Measurements from ENCODE around the gene INVS. TPM values are rescaled to one million over a fixed set of nuclear protein-coding genes. Genes with fewer than 3 reads are reported as not detected.

The INVS gene
- total RNA-seq, 2 experiments from 2014 or later: 18.0 to 20.4 TPM

DNA sequence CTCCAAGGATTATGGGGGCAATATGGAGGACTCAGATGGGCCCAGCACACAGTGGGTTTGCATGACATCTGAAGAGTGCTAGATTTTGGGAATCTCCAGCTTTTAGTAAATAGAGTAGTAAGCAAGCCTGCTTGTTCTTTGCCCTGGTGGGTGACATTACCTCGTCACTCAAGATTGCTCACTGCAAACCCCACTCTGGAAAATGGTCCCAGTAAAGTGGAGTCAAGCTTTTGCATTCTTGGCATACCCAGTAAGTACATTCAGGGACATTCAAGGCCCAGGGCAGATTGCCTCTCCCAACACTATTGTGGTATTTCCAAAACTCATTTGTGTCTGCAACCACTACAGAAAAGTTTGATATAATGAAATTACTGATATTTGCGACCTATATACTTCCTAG is 118.5 kb downstream of the INVS start:
- DNase-seq: no peak
- no peaks in the 10 kb centered on the region for H3K27me3 Mint-ChIP-seq
- ATAC-seq: no peak
- TF ChIP-seq, protein P1, sequence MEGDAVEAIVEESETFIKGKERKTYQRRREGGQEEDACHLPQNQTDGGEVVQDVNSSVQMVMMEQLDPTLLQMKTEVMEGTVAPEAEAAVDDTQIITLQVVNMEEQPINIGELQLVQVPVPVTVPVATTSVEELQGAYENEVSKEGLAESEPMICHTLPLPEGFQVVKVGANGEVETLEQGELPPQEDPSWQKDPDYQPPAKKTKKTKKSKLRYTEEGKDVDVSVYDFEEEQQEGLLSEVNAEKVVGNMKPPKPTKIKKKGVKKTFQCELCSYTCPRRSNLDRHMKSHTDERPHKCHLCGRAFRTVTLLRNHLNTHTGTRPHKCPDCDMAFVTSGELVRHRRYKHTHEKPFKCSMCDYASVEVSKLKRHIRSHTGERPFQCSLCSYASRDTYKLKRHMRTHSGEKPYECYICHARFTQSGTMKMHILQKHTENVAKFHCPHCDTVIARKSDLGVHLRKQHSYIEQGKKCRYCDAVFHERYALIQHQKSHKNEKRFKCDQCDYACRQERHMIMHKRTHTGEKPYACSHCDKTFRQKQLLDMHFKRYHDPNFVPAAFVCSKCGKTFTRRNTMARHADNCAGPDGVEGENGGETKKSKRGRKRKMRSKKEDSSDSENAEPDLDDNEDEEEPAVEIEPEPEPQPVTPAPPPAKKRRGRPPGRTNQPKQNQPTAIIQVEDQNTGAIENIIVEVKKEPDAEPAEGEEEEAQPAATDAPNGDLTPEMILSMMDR (IDR thresholded peaks at IDR 0.05): no peak
- no peak overlapping the region for H3K4me3 Mint-ChIP-seq
- no peaks in the 10 kb centered on the region for H3K36me3 Mint-ChIP-seq (ENCODE audit: low read depth)
- H3K27ac Mint-ChIP-seq: no peak overlapping the region
- ChIA-PET POLR2A (no interaction called here), CTCF (interaction anchor here (0.9 to 7.7 kb wide), 4 partner anchors 21 to 986 kb away, joined by 3 to 49 read pairs (median 4); no protein-coding TSS in a partner anchor)
- no peaks in the 10 kb centered on the region for H3K9me3 Mint-ChIP-seq
- intact Hi-C loops (cut with micrococcal nuclease): loop anchor here (10.0 kb wide), 1 partner anchor 123 kb away; the partner anchor contains the start of genes ERP44 and INVS
- peaks cover 3% of the 10 kb centered on the region for H3K4me1 Mint-ChIP-seq (ENCODE audit: low read depth)

DNA sequence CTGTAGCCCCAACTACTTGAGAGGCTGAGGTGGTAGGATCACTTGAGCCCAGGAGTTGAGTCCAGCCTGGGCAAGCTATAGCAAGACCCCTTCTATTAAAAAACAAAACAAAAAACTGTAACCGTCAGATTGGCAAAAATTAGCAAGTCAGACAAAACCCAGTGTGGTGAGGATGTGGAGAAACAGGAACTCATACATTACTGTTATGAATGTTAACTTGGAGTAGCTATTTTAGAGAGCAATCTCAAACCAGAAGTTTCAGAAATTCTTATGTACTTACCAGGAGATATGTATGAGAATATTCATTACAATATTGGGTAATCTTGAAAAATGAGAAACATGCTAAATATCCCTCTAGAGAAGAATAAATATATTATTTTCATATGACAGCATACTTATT is 120.3 kb downstream of the INVS start:
- CTCF ChIA-PET: interaction anchor here (7.7 kb wide), 1 partner anchor 192 kb away, joined by 49 read pairs; no protein-coding TSS in a partner anchor
- no peaks in the 10 kb centered on the region for H3K36me3 Mint-ChIP-seq (ENCODE audit: low read depth)
- intact Hi-C loops (cut with micrococcal nuclease): loop anchor here (10.0 kb wide), 1 partner anchor 125 kb away; the partner anchor contains the start of genes ERP44 and INVS
- DNase-seq (no peak), ATAC-seq (no peak)
- H3K9me3 Mint-ChIP-seq: no peaks in the 10 kb centered on the region
- H3K27ac Mint-ChIP-seq: no peak overlapping the region
- H3K27me3 Mint-ChIP-seq: no peaks in the 10 kb centered on the region
- peaks cover 3% of the 10 kb centered on the region for H3K4me1 Mint-ChIP-seq (ENCODE audit: low read depth)
- POLR2A ChIA-PET: no interaction called here
- H3K4me3 Mint-ChIP-seq: no peak overlapping the region
- TF ChIP-seq, protein P1 (IDR thresholded peaks at IDR 0.05): no peak

DNA sequence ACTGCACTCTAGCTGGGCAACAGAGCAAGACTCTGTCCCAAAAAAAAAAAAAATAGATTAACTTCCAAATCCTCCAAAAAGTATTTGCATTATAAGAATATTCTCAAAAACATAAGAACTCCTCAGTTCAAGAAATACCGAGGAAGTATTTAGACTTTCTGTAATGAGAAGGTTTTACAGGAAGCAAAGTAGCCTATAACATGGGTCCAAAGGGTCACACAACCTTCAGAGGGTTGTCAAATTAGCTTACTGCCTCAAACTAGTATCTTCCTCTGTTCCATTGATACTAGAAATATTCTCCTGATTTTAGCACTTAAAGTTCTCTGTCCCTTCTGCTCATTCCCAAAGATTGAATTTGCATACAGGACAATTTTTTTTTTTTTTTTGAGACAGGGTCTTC is 121.9 kb downstream of the INVS start:
- ATAC-seq (no peak), DNase-seq (no peak)
- intact Hi-C loops (cut with micrococcal nuclease): no loop called here
- Mint-ChIP-seq H3K36me3 (ENCODE audit: low read depth) (peaks cover 1% of the 10 kb centered on the region), H3K4me3 (no peak overlapping the region), H3K4me1 (ENCODE audit: low read depth) (peaks cover 3% of the 10 kb centered on the region), H3K27ac (no peak overlapping the region), H3K27me3 (no peaks in the 10 kb centered on the region), H3K9me3 (no peaks in the 10 kb centered on the region)
- TF ChIP-seq, protein P1 (IDR thresholded peaks at IDR 0.05): no peak
- ChIA-PET POLR2A (no interaction called here), CTCF (interaction anchor here (7.7 kb wide), 1 partner anchor 194 kb away, joined by 49 read pairs; no protein-coding TSS in a partner anchor)

DNA sequence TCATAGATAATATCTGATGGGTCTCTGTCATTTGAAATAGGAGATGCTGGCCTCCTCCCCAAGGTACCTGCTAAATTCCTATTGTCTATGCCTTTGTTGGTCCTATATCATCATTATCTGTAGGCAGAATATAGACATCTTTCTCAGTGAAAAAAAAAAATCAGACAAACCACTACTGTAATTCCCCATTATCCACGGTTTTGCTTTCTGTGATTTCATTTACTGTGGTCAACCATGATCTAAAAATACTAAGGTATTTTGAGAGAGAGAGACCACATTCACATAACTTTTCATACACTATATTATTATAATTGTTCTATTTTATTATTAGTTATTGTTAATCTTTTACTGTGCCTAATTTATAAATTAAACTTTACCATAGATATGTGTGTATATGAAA is 122.5 kb downstream of the INVS start:
- H3K27me3 Mint-ChIP-seq: no peaks in the 10 kb centered on the region
- CTCF ChIA-PET: interaction anchor here (0.7 kb wide), 1 partner anchor 94 kb away, joined by 3 read pairs; no protein-coding TSS in a partner anchor
- peaks cover 3% of the 10 kb centered on the region for H3K4me1 Mint-ChIP-seq (ENCODE audit: low read depth)
- DNase-seq (no peak), ATAC-seq (no peak)
- H3K9me3 Mint-ChIP-seq: no peaks in the 10 kb centered on the region
- peaks cover 4% of the 10 kb centered on the region for H3K36me3 Mint-ChIP-seq (ENCODE audit: low read depth)
- H3K27ac Mint-ChIP-seq: no peak overlapping the region
- POLR2A ChIA-PET: no interaction called here
- no peak overlapping the region for H3K4me3 Mint-ChIP-seq
- TF ChIP-seq, protein P1 (IDR thresholded peaks at IDR 0.05): no peak
- intact Hi-C loops (cut with micrococcal nuclease): no loop called here

DNA sequence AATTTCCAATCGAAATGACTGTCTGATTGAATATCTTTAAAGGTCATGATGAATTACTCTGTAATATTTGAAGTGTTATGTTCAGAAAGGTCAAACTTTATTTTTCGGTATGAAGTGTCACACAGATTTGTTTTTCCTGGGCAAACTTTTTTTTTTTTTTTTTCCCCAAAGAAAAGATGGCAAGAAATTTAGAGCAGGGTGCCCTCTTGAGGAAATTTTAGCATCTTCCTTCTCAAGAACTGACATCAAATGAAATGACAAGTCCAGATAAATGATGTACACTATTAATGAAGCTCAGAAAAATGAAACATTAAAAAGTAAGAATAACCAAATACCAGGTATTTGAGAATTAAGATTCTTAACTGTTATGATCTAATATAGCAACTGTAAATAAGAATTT is 123.6 kb downstream of the INVS start:
- DNase-seq (no peak), ATAC-seq (no peak)
- TF ChIP-seq, protein P1 (IDR thresholded peaks at IDR 0.05): no peak
- no peaks in the 10 kb centered on the region for H3K27me3 Mint-ChIP-seq
- POLR2A ChIA-PET: no interaction called here
- no peak overlapping the region for H3K4me3 Mint-ChIP-seq
- intact Hi-C loops (cut with micrococcal nuclease): no loop called here
- H3K36me3 Mint-ChIP-seq (ENCODE audit: low read depth): peaks cover 8% of the 10 kb centered on the region
- peaks cover 3% of the 10 kb centered on the region for H3K4me1 Mint-ChIP-seq (ENCODE audit: low read depth)
- CTCF ChIA-PET: interaction anchor here (1.0 kb wide), 1 partner anchor 22 kb away, joined by 3 read pairs; no protein-coding TSS in a partner anchor
- no peaks in the 10 kb centered on the region for H3K9me3 Mint-ChIP-seq
- no peak overlapping the region for H3K27ac Mint-ChIP-seq

Measured in activated CD8-positive, alpha-beta T cell treated with anti-CD3 and anti-CD28 coated beads for 36 hours (primary cell).